ENCODE results near the gene SDK1.

The SDK1 gene

GRCh38 chr7:3561932-3562331, 260.9 kb downstream of the SDK1 start:
- Histone ChIP-seq H3K4me3 (ENCODE audit: low read depth, low read length) (no peak overlapping the region), H3K27ac (ENCODE audit: extremely low read depth, low read depth, low read length) (no peak overlapping the region), H3K36me3 (ENCODE audit: control insufficient read depth in 2 of 2, insufficient read depth in 1 of 2, low read length in 2 of 2) (no peaks in the 10 kb centered on the region), H3K4me1 (ENCODE audit: control insufficient read depth, insufficient read depth, low read length) (peaks cover 7% of the 10 kb centered on the region), H3K9me3 (ENCODE audit: control insufficient read depth, insufficient read depth, low read depth, low read length) (no peaks in the 10 kb centered on the region)
- no peak for TF ChIP-seq ZBTB20 (tag by site-specific recombination; IDR thresholded peaks at IDR 0.05)
- no peak for TF ChIP-seq ZBTB21 (tag by site-specific recombination; IDR thresholded peaks at IDR 0.05)
- TF ChIP-seq ZNF623 (tag by site-specific recombination; IDR thresholded peaks at IDR 0.05): no peak
- TF ChIP-seq KLF8 (tag by site-specific recombination; IDR thresholded peaks at IDR 0.05): no peak
- TF ChIP-seq ZNF664 (tag by site-specific recombination; IDR thresholded peaks at IDR 0.05): no peak
- no peak for TF ChIP-seq SETDB1 (IDR thresholded peaks at IDR 0.05; ENCODE audit: insufficient read length, low read length)
- TF ChIP-seq BCL11B (tag by site-specific recombination; IDR thresholded peaks at IDR 0.05; ENCODE audit: low read depth): no peak
- TF ChIP-seq ZNF785 (tag by site-specific recombination; IDR thresholded peaks at IDR 0.05): no peak
- TF ChIP-seq ZNF560 (tag by site-specific recombination; IDR thresholded peaks at IDR 0.05; ENCODE audit: borderline replicate concordance): no peak
- TF ChIP-seq ZNF473 (tag by site-specific recombination; IDR thresholded peaks at IDR 0.05): no peak
- no peak for TF ChIP-seq TSHZ1 (tag by site-specific recombination; IDR thresholded peaks at IDR 0.05; ENCODE audit: borderline replicate concordance)
- no peak for TF ChIP-seq YY1 (tag by site-specific recombination; IDR thresholded peaks at IDR 0.05)
- TF ChIP-seq ZNF514 (tag by site-specific recombination; IDR thresholded peaks at IDR 0.05): no peak
- TF ChIP-seq PBX3 (CRISPR knock-in tag; IDR thresholded peaks at IDR 0.05): no peak
- TF ChIP-seq MEIS1 (CRISPR knock-in tag; IDR thresholded peaks at IDR 0.05; ENCODE audit: borderline replicate concordance): no peak
- no peak for TF ChIP-seq REPIN1 (tag by site-specific recombination; IDR thresholded peaks at IDR 0.05; ENCODE audit: low read depth)
- no peak for TF ChIP-seq ZNF223 (tag by site-specific recombination; IDR thresholded peaks at IDR 0.05)
- TF ChIP-seq HOXC10 (CRISPR knock-in tag; IDR thresholded peaks at IDR 0.05): no peak
- no peak for TF ChIP-seq KLF16 (tag by site-specific recombination; IDR thresholded peaks at IDR 0.05)
- TF ChIP-seq ZNF24 (tag by site-specific recombination; IDR thresholded peaks at IDR 0.05): no peak
- POLR2A ChIA-PET: no interaction called here
- CTCF ChIA-PET: interaction anchor here (1.0 kb wide), 1 partner anchor 18 kb away, joined by 3 read pairs; no protein-coding TSS in a partner anchor

- peaks cover 5% of the 10 kb centered on the region for H3K4me1 ChIP-seq (ENCODE audit: control insufficient read depth, insufficient read depth, low read length)
- ChIA-PET POLR2A (no interaction called here), CTCF (interaction anchor here (0.6 to 0.7 kb wide), 3 partner anchors 45 to 1690 kb away, joined by 3 to 5 read pairs (median 3); no protein-coding TSS in a partner anchor)
- H3K9me3 ChIP-seq (ENCODE audit: control insufficient read depth, insufficient read depth, low read depth, low read length): no peaks in the 10 kb centered on the region
- H3K4me3 ChIP-seq (ENCODE audit: low read depth, low read length): no peak overlapping the region
- no peaks in the 10 kb centered on the region for H3K36me3 ChIP-seq (ENCODE audit: control insufficient read depth in 2 of 2, insufficient read depth in 1 of 2, low read length in 2 of 2)
- no peak overlapping the region for H3K27ac ChIP-seq (ENCODE audit: extremely low read depth, low read depth, low read length)
- TF ChIP-seq ZNF558 (tag by site-specific recombination; IDR thresholded peaks at IDR 0.05): no peak
- TF ChIP-seq GLI4 (tag by site-specific recombination; IDR thresholded peaks at IDR 0.05): no peak
- no peak for TF ChIP-seq ZNF311 (tag by site-specific recombination; IDR thresholded peaks at IDR 0.05; ENCODE audit: borderline replicate concordance)
- no peak for TF ChIP-seq ZNF280D (tag by site-specific recombination; IDR thresholded peaks at IDR 0.05)
- no peak for TF ChIP-seq HOXC10 (CRISPR knock-in tag; IDR thresholded peaks at IDR 0.05)
- no peak for TF ChIP-seq ZNF148 (tag by site-specific recombination; IDR thresholded peaks at IDR 0.05; ENCODE audit: borderline replicate concordance)
- TF ChIP-seq ZNF677 (tag by site-specific recombination; IDR thresholded peaks at IDR 0.05): no peak
- no peak for TF ChIP-seq ZFP41 (tag by site-specific recombination; IDR thresholded peaks at IDR 0.05; ENCODE audit: borderline replicate concordance)
- no peak for TF ChIP-seq GLIS1 (tag by site-specific recombination; IDR thresholded peaks at IDR 0.05)
Observed at GRCh38 chr7:3564231-3564630, 263.2 kb downstream of the SDK1 start.

Data from HEK293 (cell line).